SK-N-SH (cell line): Measurements from ENCODE around the gene FAM204A. TPM values are rescaled to one million over a fixed set of nuclear protein-coding genes. Genes with fewer than 3 reads are reported as not detected.

Experiments
- CTCF ChIA-PET: fragments of 300-600, 350-600 bp; formaldehyde crosslinking; extraction: SDS; loops from one replicate; lab custom pipeline; 2021; lab: Yijun Ruan, JAX
- POLR2A ChIA-PET: fragments of 350-600 bp; sonication (Branson Sonifier 250); formaldehyde crosslinking; extraction: SDS; loops from one replicate; lab custom pipeline; 2020; ENCODE audit warnings: antibody characterized with exemption, inconsistent platforms; lab: Yijun Ruan, JAX
- DNase-seq: peaks from one replicate; pipeline ENCODE4 v3.0.0; 2012
- H2AFZ ChIP-seq: fragments of 200-600 bp; sonication (generic); 2 replicates; pipeline ENCODE4 v1.8.1; 2016; ENCODE audit warnings: antibody characterized with exemption, mild to moderate bottlenecking, low read depth
- H3F3A ChIP-seq: fragments of 200-600 bp; sonication (generic); replicated peaks from 2 replicates; pipeline ENCODE3; 2016; ENCODE audit warnings: antibody characterized with exemption, mild to moderate bottlenecking; ENCODE audit not compliant: insufficient read depth
- H3K27ac ChIP-seq, 2 experiments: fragments of 200-500 bp in 1 of 2; fragments of 200-600 bp in 1 of 2; sonication (Bioruptor generic) in 1 of 2; sonication (generic), shearing (Covaris generic) in 1 of 2; 2 replicates each; pipeline versions ENCODE4 v1.5.1 to v1.6.1; 2014 to 2016; ENCODE audit warnings: low read depth in 2 of 2, inconsistent platforms in 1 of 2, low read length in 1 of 2, mild to moderate bottlenecking in 1 of 2, mixed read lengths in 1 of 2
- H3K27me3 ChIP-seq: fragments of 200-600 bp; sonication (generic), shearing (Covaris generic); 2 replicates; pipeline ENCODE4 v1.6.1; 2016; ENCODE audit warnings: mixed run types; ENCODE audit not compliant: insufficient read depth
- H3K36me3 ChIP-seq, 2 experiments: fragments of 200-500 bp in 1 of 2; fragments of 200-600 bp in 1 of 2; sonication (Bioruptor generic) in 1 of 2; sonication (generic) in 1 of 2; replicated peaks in 1 of 2; 2 replicates each; pipeline versions ENCODE3 to v1.5.1; 2014 to 2016; ENCODE audit warnings: low read length in 1 of 2, mild to moderate bottlenecking in 1 of 2; ENCODE audit not compliant: insufficient read depth in 2 of 2, control insufficient read depth in 1 of 2
- H3K4me1 ChIP-seq, 2 experiments: fragments of 200-500 bp in 1 of 2; fragments of 200-600 bp in 1 of 2; sonication (Bioruptor generic) in 1 of 2; sonication (generic), shearing (Covaris generic) in 1 of 2; 2 replicates each; pipeline versions ENCODE4 v1.5.1 to v1.6.1; 2014 to 2016; ENCODE audit warnings: low read depth in 1 of 2, low read length in 1 of 2, mixed run types in 1 of 2; ENCODE audit not compliant: insufficient read depth in 2 of 2, control insufficient read depth in 1 of 2
- H3K4me2 ChIP-seq: fragments of 200-600 bp; sonication (generic), shearing (Covaris generic); 2 replicates; pipeline ENCODE4 v1.6.1; 2017; ENCODE audit warnings: mixed run types
- H3K4me3 ChIP-seq, 2 experiments: fragments of 200-500 bp in 1 of 2; fragments of 200-600 bp in 1 of 2; sonication (Bioruptor generic) in 1 of 2; sonication (generic), shearing (Covaris generic) in 1 of 2; 2 replicates each; pipeline versions ENCODE4 v1.5.1 to v1.8.1; 2014 to 2016; ENCODE audit warnings: low read depth in 2 of 2, inconsistent platforms in 1 of 2, low read length in 1 of 2, mild to moderate bottlenecking in 1 of 2, mixed read lengths in 1 of 2, moderate library complexity in 1 of 2
- H3K79me2 ChIP-seq: fragments of 200-600 bp; sonication (generic); 2 replicates; pipeline ENCODE4 v1.8.1; 2017; ENCODE audit warnings: mild to moderate bottlenecking; ENCODE audit not compliant: insufficient read depth
- H3K9ac ChIP-seq: fragments of 200-600 bp; sonication (generic); 2 replicates; pipeline ENCODE4 v1.6.1; 2017; ENCODE audit warnings: mixed run types
- H3K9me2 ChIP-seq: fragments of 200-600 bp; sonication (generic); 2 replicates; pipeline ENCODE4 v1.6.1; 2017; ENCODE audit warnings: mixed run types
- H3K9me3 ChIP-seq: fragments of 200-600 bp; sonication (generic); 2 replicates; pipeline ENCODE4 v1.6.1; 2017; ENCODE audit warnings: mixed run types, mild to moderate bottlenecking, moderate library complexity
- H4K20me1 ChIP-seq: fragments of 200-600 bp; sonication (generic); 2 replicates; pipeline ENCODE4 v1.6.1; 2017; ENCODE audit warnings: mild to moderate bottlenecking, mixed run types; ENCODE audit not compliant: insufficient read depth
- CHD2 ChIP-seq: fragments of 150-350 bp; IDR thresholded peaks from 2 replicates; pipeline ENCODE4 v1.6.1; 2018; ENCODE audit warnings: low read length; ENCODE audit not compliant: partially characterized antibody
- CTCF ChIP-seq: fragments of 200-600 bp; sonication (generic); IDR thresholded peaks from 2 replicates; pipeline ENCODE4 v1.6.1; 2017; ENCODE audit warnings: antibody characterized with exemption, mild to moderate bottlenecking, moderate library complexity
- EZH2phosphoT487 ChIP-seq: fragments of 200-600 bp; sonication (generic); IDR thresholded peaks from 2 replicates; pipeline ENCODE4 v1.6.1; 2017; ENCODE audit warnings: low read depth, mixed run types, mild to moderate bottlenecking, antibody characterized with exemption, moderate library complexity, borderline replicate concordance
- GABPA ChIP-seq: IDR thresholded peaks from 2 replicates; pipeline ENCODE4 v1.4.0; 2012; ENCODE audit warnings: low read depth, mild to moderate bottlenecking
- GATA2 ChIP-seq: sonication (generic); formaldehyde crosslinking; IDR thresholded peaks from 2 replicates; pipeline ENCODE4 v1.5.0; 2020; ENCODE audit warnings: mild to moderate bottlenecking, missing genetic modification reagents
- MAX ChIP-seq: IDR thresholded peaks from 2 replicates; pipeline ENCODE4 v1.4.0; 2012; ENCODE audit warnings: low read depth
- MEF2A ChIP-seq: IDR thresholded peaks from 2 replicates; pipeline ENCODE4 v1.4.0; 2012; ENCODE audit warnings: low read depth, borderline replicate concordance
- MXI1 ChIP-seq: IDR thresholded peaks from 2 replicates; pipeline ENCODE4 v1.6.1; 2012; ENCODE audit warnings: mild to moderate bottlenecking, low read depth, low read length, improper control_type of control experiment
- NRF1 ChIP-seq: IDR thresholded peaks from 2 replicates; pipeline ENCODE4 v1.6.1; 2012; ENCODE audit warnings: low read depth, mild to moderate bottlenecking, low read length
- POLR2AphosphoS5 ChIP-seq: IDR thresholded peaks from 2 replicates; pipeline ENCODE4 v1.6.1; 2012; ENCODE audit warnings: low read depth, low read length
- RCOR1 ChIP-seq: fragments of 150-350 bp; IDR thresholded peaks from 2 replicates; pipeline ENCODE4 v1.6.1; 2017; ENCODE audit warnings: antibody characterized with exemption, low read length
- REST ChIP-seq: IDR thresholded peaks from 2 replicates; pipeline ENCODE4 v1.6.1; 2012; ENCODE audit warnings: mild to moderate bottlenecking, low read depth, low read length, moderate library complexity
- SMC3 ChIP-seq: IDR thresholded peaks from 2 replicates; pipeline ENCODE4 v1.6.1; 2012; ENCODE audit warnings: low read depth, low read length, improper control_type of control experiment
- TAF1 ChIP-seq: IDR thresholded peaks from 2 replicates; pipeline ENCODE4 v1.6.1; 2012; ENCODE audit warnings: low read depth, mild to moderate bottlenecking, low read length, moderate library complexity, borderline replicate concordance
- TCF12 ChIP-seq: IDR thresholded peaks from 2 replicates; pipeline ENCODE4 v1.4.0; 2012
- USF1 ChIP-seq: IDR thresholded peaks from 2 replicates; pipeline ENCODE4 v1.4.0; 2012; ENCODE audit warnings: low read depth, borderline replicate concordance
- YY1 ChIP-seq: IDR thresholded peaks from 2 replicates; pipeline ENCODE4 v1.4.0; 2012; ENCODE audit warnings: low read depth, mild to moderate bottlenecking
- ZBTB33 ChIP-seq: IDR thresholded peaks from 2 replicates; pipeline ENCODE4 v1.4.0; 2012; ENCODE audit warnings: low read depth, borderline replicate concordance
- WGBS: methylation state at CpG from one replicate; pipeline ENCODE4 v1.1.6; 2017; ENCODE audit warnings: low lambda C conversion rate; 5-methylcytosine and 5-hydroxymethylcytosine counted together
- polyA plus RNA-seq, 3 experiments: library from polyadenylated mRNA; depleted of rRNA; stranded (reverse); fragments of >200 nt; gene quantifications; 2 replicates each; pipeline ENCODE4 v1.2.3, GENCODE V29; 2012

Gene FAM204A
- polyA plus RNA-seq, 1 of the 3 experiments (the other 2 are of a cell fraction), result 10.8 TPM

GRCh38 chr10:118282670-118283069, 59.5 kb downstream of the FAM204A start:
- H3K9me3 ChIP-seq, result no peaks in the 10 kb centered on the region
- no peak overlapping the region for H3K9ac ChIP-seq
- H3K36me3 ChIP-seq, result no peaks in the 10 kb centered on the region
- H3K4me3 ChIP-seq, result no peak overlapping the region
- H2AFZ ChIP-seq, result no peak overlapping the region
- CTCF ChIA-PET, result no interaction called here
- H4K20me1 ChIP-seq, result no peaks in the 10 kb centered on the region
- no peak overlapping the region for H3K4me2 ChIP-seq
- H3F3A ChIP-seq, result no peaks in the 10 kb centered on the region
- H3K79me2 ChIP-seq, result no peaks in the 10 kb centered on the region
- 86% methylated on average over 1 of the region's 1 CpG for WGBS
- H3K27ac ChIP-seq, result no peak overlapping the region
- DNase-seq, result no peak
- no peaks in the 10 kb centered on the region for H3K27me3 ChIP-seq
- no peaks in the 10 kb centered on the region for H3K9me2 ChIP-seq
- TF ChIP-seq TCF12, result no peak
- TF ChIP-seq NRF1, result no peak
- TF ChIP-seq MXI1, result no peak
- TF ChIP-seq MEF2A, result no peak
- no peak for TF ChIP-seq TAF1
- no peak for TF ChIP-seq MAX
- no peak for TF ChIP-seq REST
- TF ChIP-seq USF1, result no peak
- TF ChIP-seq CHD2, result no peak
- no peak for TF ChIP-seq SMC3
- TF ChIP-seq POLR2AphosphoS5, result no peak
- TF ChIP-seq YY1, result no peak
- no peak for TF ChIP-seq EZH2phosphoT487
- TF ChIP-seq RCOR1, result no peak
- TF ChIP-seq GATA2 (CRISPR knock-in tag), result no peak
- TF ChIP-seq ZBTB33, result no peak
- TF ChIP-seq CTCF, result no peak
- no peak for TF ChIP-seq GABPA
- TF ChIP-seq, all 33 proteins: peak for 0
- POLR2A ChIA-PET, result no interaction called here
- H3K4me1 ChIP-seq, result peaks cover 0 to 8% of the 10 kb centered on the region in 2 experiments; a peak in 1 of 4 replicates
